GM18873 (cell line): ENCODE data around the gene EVC.

Source experiments
- ATAC-seq: cut with Tn5 transposase; IDR thresholded peaks from one replicate; pipeline ENCODE4 v1.9.1; 2021; ENCODE audit warnings: mild to moderate bottlenecking, moderate library complexity, moderate number of reproducible peaks; ENCODE audit not compliant: unreplicated experiment, low FRiP score

The EVC gene

GRCh38 chr4:5783486-5783885 lies 72.5 kb downstream of the EVC start:
- ATAC-seq = no peak

GRCh38 chr4:5784021-5784420 lies 73.0 kb downstream of the EVC start:
- no peak for ATAC-seq

- ATAC-seq = no peak
Measured at GRCh38 chr4:5784960-5785611, 74.1 kb downstream of the EVC start.

GRCh38 chr4:5785806-5786680 lies 75.0 kb downstream of the EVC start:
- ATAC-seq = no peak

GRCh38 chr4:5787311-5787710 lies 76.3 kb downstream of the EVC start:
- no peak for ATAC-seq

GRCh38 chr4:5788144-5788543 lies 77.1 kb downstream of the EVC start:
- no peak for ATAC-seq

GRCh38 chr4:5789141-5789540 lies 78.1 kb downstream of the EVC start:
- ATAC-seq = no peak

GRCh38 chr4:5790546-5790857 lies 79.5 kb downstream of the EVC start:
- ATAC-seq = no peak

- no peak for ATAC-seq
Measured at GRCh38 chr4:5791654-5792053, 80.7 kb downstream of the EVC start.

- ATAC-seq = no peak
Measured at GRCh38 chr4:5793514-5793913, 82.5 kb downstream of the EVC start.

- no peak for ATAC-seq
Measured at GRCh38 chr4:5795580-5795979, 84.6 kb downstream of the EVC start.

GRCh38 chr4:5796976-5797375 lies 86.0 kb downstream of the EVC start:
- no peak for ATAC-seq

- ATAC-seq = no peak
Measured at GRCh38 chr4:5797866-5798265, 86.9 kb downstream of the EVC start.

- no peak for ATAC-seq
Measured at GRCh38 chr4:5798462-5798861, 87.5 kb downstream of the EVC start.

GRCh38 chr4:5798946-5799345 lies 87.9 kb downstream of the EVC start:
- no peak for ATAC-seq

GRCh38 chr4:5799406-5799805 lies 88.4 kb downstream of the EVC start:
- no peak for ATAC-seq

GRCh38 chr4:5800496-5800895 lies 89.5 kb downstream of the EVC start:
- no peak for ATAC-seq

- ATAC-seq = no peak
Measured at GRCh38 chr4:5801696-5802095, 90.7 kb downstream of the EVC start.

GRCh38 chr4:5802565-5802964 lies 91.6 kb downstream of the EVC start:
- ATAC-seq = no peak

- no peak for ATAC-seq
Measured at GRCh38 chr4:5804656-5805055, 93.7 kb downstream of the EVC start.

GRCh38 chr4:5805270-5805669 lies 94.3 kb downstream of the EVC start:
- no peak for ATAC-seq

GRCh38 chr4:5808081-5808741 lies 97.2 kb downstream of the EVC start:
- ATAC-seq = no peak
